ENCODE measurements around the gene SFT2D1. TPM values are rescaled to one million over a fixed set of nuclear protein-coding genes. Genes with fewer than 3 reads are reported as not detected.

Gene SFT2D1
- total and polyA plus RNA-seq, 2 of the 4 experiments (the other 2 are of a cell fraction): 10.2 to 45.8 TPM

- POLR2A ChIA-PET (ENCODE audit: unreplicated experiment): no interaction called here
- intact Hi-C loops (cut with micrococcal nuclease): loop anchor here (1.0 kb wide), 2 partner anchors 70 to 88 kb away; no protein-coding TSS in a partner anchor
- H3K9me1 ChIP-seq (ENCODE audit: insufficient read depth, low read length): no peaks in the 10 kb centered on the region
Observed at GRCh38 chr6:166312832-166313231, 29.5 kb downstream of the SFT2D1 start.

More at GRCh38 chr6:166312832-166313231, 29.5 kb downstream of the SFT2D1 start:
- no peak overlapping the region for H3K27ac ChIP-seq (ENCODE audit: insufficient read depth, low read length)
- TF ChIP-seq CTCF (conservative IDR thresholded peaks at IDR 0.05; ENCODE audit: low read depth, low read length) (no peak), POLR2A (IDR thresholded peaks at IDR 0.05; ENCODE audit: low read depth, low read length) (no peak), FOS (IDR thresholded peaks at IDR 0.05; ENCODE audit: low read depth, low read length) (no peak), CEBPB (IDR thresholded peaks at IDR 0.05; ENCODE audit: low read depth, low read length) (no peak), CHD1 (IDR thresholded peaks at IDR 0.05; ENCODE audit: low read depth, low read length) (no peak), MAFK (IDR thresholded peaks at IDR 0.05; ENCODE audit: low read depth, low read length) (no peak), BHLHE40 (IDR thresholded peaks at IDR 0.05; ENCODE audit: low read depth, low read length) (no peak), SMC3 (IDR thresholded peaks at IDR 0.05; ENCODE audit: low read depth, low read length) (no peak)
- no peak overlapping the region for H3K9ac ChIP-seq (ENCODE audit: low read depth, low read length)
- H3K23ac ChIP-seq (ENCODE audit: low read depth, low read length): no peak overlapping the region
- no peaks in the 10 kb centered on the region for H3K36me3 ChIP-seq (ENCODE audit: control insufficient read depth, insufficient read depth, low read length)
- H3K79me1 ChIP-seq (ENCODE audit: low read depth in 1 of 2, low read length in 2 of 2): no peaks in the 10 kb centered on the region
- H2AFZ ChIP-seq (replicated peaks; ENCODE audit: low read length, poor library complexity): no peak overlapping the region
- no peak overlapping the region for H3K56ac ChIP-seq (ENCODE audit: extremely low read depth, insufficient read depth, low read length)
- H4K20me1 ChIP-seq (ENCODE audit: insufficient read depth, low read length): no peaks in the 10 kb centered on the region
- no peaks in the 10 kb centered on the region; the same call in 1 of the 2 replicates for H3K4me1 ChIP-seq (ENCODE audit: control insufficient read depth, insufficient read depth, low read length)
- no CpG with 5 or more reads among the region's 1 CpG for WGBS, 2 experiments (ENCODE audit: extremely low coverage in 2 of 2, insufficient read length in 1 of 2)
- H3K14ac ChIP-seq (replicated peaks; ENCODE audit: low read depth, low read length): no peak overlapping the region
- ATAC-seq (ENCODE audit: low read depth): no peak
- no peak overlapping the region for H3K18ac ChIP-seq (ENCODE audit: low read depth, low read length)
- H2AK5ac ChIP-seq (ENCODE audit: low read depth, low read length): no peak overlapping the region
- dilution Hi-C loops (cut with HindIII; ENCODE audit: low sequenced_read_pairs, unreplicated experiment) (no loop called here), in situ Hi-C loops (cut with MboI; ENCODE audit: low sequenced_read_pairs) (no loop called here)
- peaks cover 28% of the 10 kb centered on the region for H3K27me3 ChIP-seq (ENCODE audit: control insufficient read depth, insufficient read depth, low read length)
- no peak overlapping the region for H2AK9ac ChIP-seq (replicated peaks; ENCODE audit: low read depth, low read length, poor library complexity)
- no peak overlapping the region for H3K4ac ChIP-seq (ENCODE audit: low read depth, low read length)
- no peak overlapping the region for H3K4me3 ChIP-seq (ENCODE audit: insufficient read depth, low read depth, low read length)
- no peak overlapping the region for H2BK15ac ChIP-seq (ENCODE audit: low read depth, low read length)
- H3K9me3 ChIP-seq (ENCODE audit: control insufficient read depth, insufficient read depth, low read length): no peaks in the 10 kb centered on the region
- no peak for DNase-seq
- no peak overlapping the region for H4K91ac ChIP-seq (ENCODE audit: insufficient read depth, low read depth, low read length)
- BruUV-seq (replicated peaks): no TSS peak
- no peak overlapping the region for H4K8ac ChIP-seq (ENCODE audit: low read depth in 2 of 2, low read length in 2 of 2)
- no peak overlapping the region for H4K5ac ChIP-seq (ENCODE audit: low read depth, low read length)
- no peak overlapping the region for H2BK20ac ChIP-seq (ENCODE audit: low read depth, low read length)
- no peak overlapping the region for H3K4me2 ChIP-seq (ENCODE audit: low read depth, low read length)
- no peak overlapping the region for H2BK5ac ChIP-seq (ENCODE audit: low read depth, low read length, poor library complexity, severe bottlenecking)
- CTCF ChIA-PET: interaction anchor here (0.8 to 1.2 kb wide), 2 partner anchors 31 to 66 kb away, joined by 3 read pairs; no protein-coding TSS in a partner anchor
- H2BK120ac ChIP-seq (ENCODE audit: low read depth, low read length): no peak overlapping the region
